Measurements from ENCODE around the gene PMM1.

Gene PMM1

DNA sequence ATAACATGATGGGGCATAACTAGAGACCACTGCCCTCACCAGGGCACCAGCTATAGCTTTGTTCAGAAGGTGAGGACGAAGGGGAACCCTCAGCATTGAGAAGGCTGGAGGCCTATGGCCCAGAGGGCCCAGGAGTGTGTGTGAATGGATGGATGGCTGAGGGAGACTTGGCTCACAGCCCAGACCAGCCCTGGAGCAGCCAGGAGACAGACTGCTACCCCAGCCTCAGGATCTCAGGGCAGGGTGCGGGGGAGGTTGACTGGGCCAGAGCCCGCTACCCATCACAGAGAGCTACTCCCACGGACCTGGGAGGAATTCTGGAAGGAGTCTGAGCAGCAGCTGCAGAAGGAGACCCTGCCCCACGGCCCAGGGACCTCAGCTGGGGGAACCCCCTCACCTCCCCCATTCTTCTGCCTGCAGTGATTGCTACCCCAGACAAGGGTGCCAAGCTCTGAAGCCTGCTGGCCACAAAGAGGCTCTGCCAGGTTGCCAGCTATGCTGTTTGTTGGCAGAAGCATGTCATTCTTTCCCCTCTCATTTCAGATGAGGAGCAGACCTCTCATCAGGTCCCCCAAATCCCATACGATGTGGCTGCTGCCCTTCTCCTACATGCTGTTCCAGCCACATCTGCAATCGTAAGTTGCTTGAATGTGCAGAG lies 34.2 kb downstream of the PMM1 start:
- no peak overlapping the region for H3K27ac ChIP-seq (ENCODE audit: low read length)

DNA sequence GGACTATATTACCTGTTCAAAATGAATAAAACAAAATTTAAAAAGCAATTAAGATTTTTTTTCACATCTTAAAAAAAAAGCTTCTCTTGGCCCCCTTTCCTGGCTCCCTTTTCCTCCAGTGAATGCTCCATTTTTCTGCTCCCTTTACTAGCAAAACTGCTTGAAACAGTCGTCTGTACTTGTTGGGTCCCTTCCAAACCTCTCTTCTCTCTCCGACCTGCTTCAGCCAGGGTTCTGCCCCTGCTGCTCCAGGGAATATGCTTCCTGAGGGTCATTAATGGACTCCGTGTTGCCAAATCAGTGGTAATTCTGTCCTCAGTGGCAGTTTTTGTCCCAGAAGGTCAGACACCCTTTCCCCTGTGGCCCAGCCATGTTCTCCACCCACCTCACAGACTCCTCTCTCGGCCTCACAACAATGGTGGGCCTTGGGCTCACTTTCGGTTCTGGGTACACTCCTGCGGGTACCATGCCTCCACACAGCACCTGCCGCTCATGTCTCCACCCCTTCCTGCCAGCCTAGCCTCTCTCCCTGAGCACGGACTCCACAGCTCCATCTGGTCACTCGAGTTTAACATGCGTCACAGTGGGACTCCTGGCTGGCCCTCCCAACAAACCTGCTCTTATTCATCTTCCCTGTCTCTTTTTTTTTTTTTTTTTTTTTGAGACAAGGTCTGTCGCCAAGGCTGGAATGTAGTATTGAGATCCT lies 37.6 kb downstream of the PMM1 start:
- Histone ChIP-seq H2AFZ (ENCODE audit: low read depth, low read length) (no peak overlapping the region), H4K20me1 (ENCODE audit: insufficient read depth, low read length) (no peaks in the 10 kb centered on the region), H3K9me3 (ENCODE audit: insufficient read depth, low read length, severe bottlenecking) (no peaks in the 10 kb centered on the region), H3K27me3 (ENCODE audit: insufficient read depth, low read length, poor library complexity) (peaks cover 4% of the 10 kb centered on the region), H3K79me2 (ENCODE audit: insufficient read depth, low read length) (no peaks in the 10 kb centered on the region), H3K4me2 (ENCODE audit: insufficient read depth, low read length) (no peak overlapping the region), H3K36me3 (ENCODE audit: insufficient read depth, low read length) (no peaks in the 10 kb centered on the region), H3K4me1 (ENCODE audit: insufficient read depth, low read length) (no peaks in the 10 kb centered on the region), H3K27ac (ENCODE audit: low read length) (no peak overlapping the region), H3K9ac (ENCODE audit: low read depth, low read length) (no peak overlapping the region), H3K4me3 (ENCODE audit: low read depth in 1 of 2, low read length in 2 of 2) (no peak overlapping the region)
- DNase-seq (no peak), ATAC-seq (ENCODE audit: insufficient read depth, low read depth) (no peak)
- TF ChIP-seq, protein P1, sequence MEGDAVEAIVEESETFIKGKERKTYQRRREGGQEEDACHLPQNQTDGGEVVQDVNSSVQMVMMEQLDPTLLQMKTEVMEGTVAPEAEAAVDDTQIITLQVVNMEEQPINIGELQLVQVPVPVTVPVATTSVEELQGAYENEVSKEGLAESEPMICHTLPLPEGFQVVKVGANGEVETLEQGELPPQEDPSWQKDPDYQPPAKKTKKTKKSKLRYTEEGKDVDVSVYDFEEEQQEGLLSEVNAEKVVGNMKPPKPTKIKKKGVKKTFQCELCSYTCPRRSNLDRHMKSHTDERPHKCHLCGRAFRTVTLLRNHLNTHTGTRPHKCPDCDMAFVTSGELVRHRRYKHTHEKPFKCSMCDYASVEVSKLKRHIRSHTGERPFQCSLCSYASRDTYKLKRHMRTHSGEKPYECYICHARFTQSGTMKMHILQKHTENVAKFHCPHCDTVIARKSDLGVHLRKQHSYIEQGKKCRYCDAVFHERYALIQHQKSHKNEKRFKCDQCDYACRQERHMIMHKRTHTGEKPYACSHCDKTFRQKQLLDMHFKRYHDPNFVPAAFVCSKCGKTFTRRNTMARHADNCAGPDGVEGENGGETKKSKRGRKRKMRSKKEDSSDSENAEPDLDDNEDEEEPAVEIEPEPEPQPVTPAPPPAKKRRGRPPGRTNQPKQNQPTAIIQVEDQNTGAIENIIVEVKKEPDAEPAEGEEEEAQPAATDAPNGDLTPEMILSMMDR (IDR thresholded peaks at IDR 0.05; ENCODE audit: borderline replicate concordance, extremely low read depth, low read length, poor library complexity, severe bottlenecking): no peak
- no peak for TF ChIP-seq EZH2 (IDR thresholded peaks at IDR 0.05; ENCODE audit: borderline replicate concordance, low read depth, low read length, severe bottlenecking)

More for the DNA sequence above, 34.2 kb downstream of the PMM1 start:
- DNase-seq: no peak
- ATAC-seq (ENCODE audit: insufficient read depth, low read depth): no peak
- H3K4me2 ChIP-seq (ENCODE audit: insufficient read depth, low read length): no peak overlapping the region
- H2AFZ ChIP-seq (ENCODE audit: low read depth, low read length): no peak overlapping the region
- H3K36me3 ChIP-seq (ENCODE audit: insufficient read depth, low read length): no peaks in the 10 kb centered on the region
- no peaks in the 10 kb centered on the region for H4K20me1 ChIP-seq (ENCODE audit: insufficient read depth, low read length)
- H3K9ac ChIP-seq (ENCODE audit: low read depth, low read length): no peak overlapping the region
- no peaks in the 10 kb centered on the region for H3K9me3 ChIP-seq (ENCODE audit: insufficient read depth, low read length, severe bottlenecking)
- peaks cover 10% of the 10 kb centered on the region for H3K27me3 ChIP-seq (ENCODE audit: insufficient read depth, low read length, poor library complexity)
- H3K4me3 ChIP-seq (ENCODE audit: low read depth in 1 of 2, low read length in 2 of 2): no peak overlapping the region
- H3K4me1 ChIP-seq (ENCODE audit: insufficient read depth, low read length): no peaks in the 10 kb centered on the region
- H3K79me2 ChIP-seq (ENCODE audit: insufficient read depth, low read length): no peaks in the 10 kb centered on the region
- no peak for TF ChIP-seq EZH2 (IDR thresholded peaks at IDR 0.05; ENCODE audit: borderline replicate concordance, low read depth, low read length, severe bottlenecking)
- TF ChIP-seq, protein P1 (IDR thresholded peaks at IDR 0.05; ENCODE audit: borderline replicate concordance, extremely low read depth, low read length, poor library complexity, severe bottlenecking): no peak

DNA sequence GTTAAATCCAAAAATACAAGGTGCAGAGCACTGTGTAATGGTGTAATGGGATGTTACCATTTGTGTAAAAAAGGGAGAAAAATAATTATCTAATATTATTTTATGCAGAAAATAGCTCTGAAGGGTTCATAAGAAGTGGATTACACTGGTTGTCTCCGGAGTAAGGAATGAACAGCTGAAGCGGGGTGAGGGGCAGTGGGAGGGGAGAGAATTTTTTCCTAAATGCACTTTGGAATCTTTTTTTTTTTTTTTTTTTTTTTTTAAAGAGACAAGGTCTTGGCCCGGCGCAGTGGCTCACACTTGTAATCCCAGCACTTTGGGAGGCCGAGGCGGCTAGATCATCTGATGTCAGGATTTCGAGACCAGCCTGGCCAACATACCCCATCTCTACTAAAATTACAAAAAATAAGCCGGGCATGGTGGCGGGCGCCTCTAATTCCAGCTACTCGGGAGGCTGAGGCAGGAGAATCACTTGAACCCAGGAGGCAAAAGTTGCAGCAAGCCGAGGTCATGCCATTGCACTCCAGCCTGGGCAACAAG lies 38.6 kb downstream of the PMM1 start:
- Histone ChIP-seq H3K27ac (ENCODE audit: low read length) (no peak overlapping the region), H3K9me3 (ENCODE audit: insufficient read depth, low read length, severe bottlenecking) (no peaks in the 10 kb centered on the region), H3K4me1 (ENCODE audit: insufficient read depth, low read length) (no peaks in the 10 kb centered on the region), H3K9ac (ENCODE audit: low read depth, low read length) (no peak overlapping the region), H3K4me3 (ENCODE audit: low read depth in 1 of 2, low read length in 2 of 2) (no peak overlapping the region), H3K79me2 (ENCODE audit: insufficient read depth, low read length) (no peaks in the 10 kb centered on the region), H2AFZ (ENCODE audit: low read depth, low read length) (no peak overlapping the region), H3K36me3 (ENCODE audit: insufficient read depth, low read length) (no peaks in the 10 kb centered on the region), H3K4me2 (ENCODE audit: insufficient read depth, low read length) (no peak overlapping the region), H4K20me1 (ENCODE audit: insufficient read depth, low read length) (no peaks in the 10 kb centered on the region), H3K27me3 (ENCODE audit: insufficient read depth, low read length, poor library complexity) (peaks cover 4% of the 10 kb centered on the region)
- DNase-seq (no peak), ATAC-seq (ENCODE audit: insufficient read depth, low read depth) (no peak)
- no peak for TF ChIP-seq EZH2 (IDR thresholded peaks at IDR 0.05; ENCODE audit: borderline replicate concordance, low read depth, low read length, severe bottlenecking)
- TF ChIP-seq, protein P1 (IDR thresholded peaks at IDR 0.05; ENCODE audit: borderline replicate concordance, extremely low read depth, low read length, poor library complexity, severe bottlenecking): no peak
